Measurements from ENCODE around the gene ZNF473. TPM values are rescaled to one million over a fixed set of nuclear protein-coding genes. Genes with fewer than 3 reads are reported as not detected.

Gene ZNF473
- 1 to 10 TPM; 8.8 to 9.2 TPM for total RNA-seq

DNA sequence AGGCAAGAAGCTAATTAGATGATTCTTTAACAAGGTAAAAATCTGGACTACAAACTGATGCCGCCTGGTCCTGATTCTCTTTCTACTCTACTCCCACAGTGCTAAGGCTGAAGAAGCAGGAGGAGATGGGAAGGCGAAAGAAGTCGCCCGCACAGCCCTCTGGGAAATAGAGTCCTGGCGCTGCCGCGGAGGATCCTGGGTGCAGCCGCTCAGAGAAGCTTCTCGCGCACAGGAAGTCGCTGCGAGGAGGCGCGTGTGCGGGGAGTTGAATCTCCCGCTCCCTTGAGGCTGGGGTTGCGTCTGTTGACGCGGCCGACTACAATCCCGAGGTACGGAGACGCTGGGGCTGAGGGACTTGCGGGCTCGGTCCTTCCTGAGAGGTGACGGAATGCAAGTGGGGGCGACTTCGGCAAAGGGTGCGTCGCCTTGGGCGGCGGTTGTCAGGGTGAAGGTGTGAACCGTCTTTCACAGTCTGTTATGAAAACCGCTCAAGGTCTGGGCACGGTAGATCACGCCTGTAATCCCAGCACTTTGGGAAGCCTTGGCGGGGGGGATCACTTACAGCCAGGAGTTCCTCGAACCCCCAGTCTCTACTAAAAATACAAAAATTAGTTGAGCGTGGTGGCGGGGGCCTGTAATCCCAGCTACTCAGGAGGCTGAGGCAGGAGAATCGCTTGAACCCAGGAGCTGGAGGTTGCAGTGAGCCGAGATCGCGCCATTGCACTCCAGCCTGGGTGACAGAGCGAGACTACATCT is at the start of gene ZNF473:
ZNF473 (plus strand) TSS at position 212 of the 756 bp plus-strand sequence. CDS start 5,078 bp downstream, outside the sequence.
- ChIA-PET CTCF (interaction anchor here (0.7 to 1.6 kb wide), 4 partner anchors 20 to 96 kb away, joined by 3 to 4 read pairs (median 3); no protein-coding TSS in a partner anchor), POLR2A (interaction anchor here (1.0 to 1.3 kb wide), 2 partner anchors 9 to 96 kb away, joined by 3 to 6 read pairs; no protein-coding TSS in a partner anchor)

DNA sequence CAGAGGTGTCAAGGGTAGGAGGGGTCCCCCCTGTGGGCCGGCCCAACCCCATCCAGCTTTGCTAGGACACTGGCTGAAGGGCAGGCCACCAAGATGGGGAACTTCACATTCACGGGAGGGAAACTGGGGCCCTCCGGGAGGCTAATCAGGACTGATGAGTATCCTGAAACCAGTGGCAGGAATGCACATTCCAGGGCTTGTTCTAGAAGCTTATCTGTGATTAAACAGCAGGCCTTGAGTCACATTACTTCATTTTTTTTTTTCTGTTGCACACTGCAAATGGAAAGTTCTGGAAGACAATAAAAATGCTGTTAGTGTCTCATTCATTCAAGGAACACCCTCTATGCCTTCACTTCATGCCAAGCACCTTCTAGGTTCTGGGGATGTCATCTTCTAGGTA is 49.3 kb upstream of the ZNF473 start:
- ChIA-PET POLR2A (no interaction called here), CTCF (interaction anchor here (1.2 kb wide), 1 partner anchor 9 kb away, joined by 3 read pairs; no protein-coding TSS in a partner anchor)

DNA sequence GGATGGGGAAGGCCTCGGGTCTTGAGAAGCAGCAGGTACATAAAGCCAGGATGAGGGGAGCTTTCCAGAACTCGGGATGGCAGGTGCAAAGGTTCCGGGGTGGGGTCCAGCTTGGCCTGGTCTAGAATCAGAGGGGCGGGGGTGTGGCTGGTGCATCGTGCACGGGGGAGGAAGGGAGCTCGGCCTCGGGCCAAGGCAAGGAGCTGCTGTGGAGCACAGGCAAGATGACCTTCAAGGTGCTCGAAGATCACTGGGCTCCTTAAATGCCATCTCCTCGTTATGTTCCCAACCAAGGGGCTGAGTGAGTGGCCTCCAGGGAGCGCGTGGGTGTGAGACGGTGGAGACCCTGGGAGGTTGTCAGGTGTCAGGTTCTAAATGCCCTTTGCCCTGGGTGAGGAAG is 48.7 kb upstream of the ZNF473 start:
- POLR2A ChIA-PET: no interaction called here
- CTCF ChIA-PET: no interaction called here

DNA sequence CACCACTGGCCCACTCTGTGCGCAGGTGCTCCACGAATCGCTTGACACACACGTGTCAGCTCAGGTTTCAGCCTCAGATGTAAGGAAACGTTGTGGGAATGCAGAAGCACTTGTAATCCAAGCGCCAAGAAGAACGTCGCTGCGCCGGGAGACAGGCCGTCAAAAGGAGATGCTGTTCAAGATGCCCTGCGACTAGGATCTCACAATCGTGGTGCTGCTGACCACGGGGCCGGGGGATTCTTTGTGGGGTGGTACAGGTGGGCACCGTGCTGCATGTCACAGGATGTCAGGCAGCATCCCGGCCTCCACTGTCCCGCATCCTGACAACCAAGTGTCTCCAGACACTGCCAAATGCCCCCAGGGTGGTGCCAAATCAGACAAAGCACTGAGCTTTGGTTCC is 47.9 kb upstream of the ZNF473 start:
- CTCF ChIA-PET: no interaction called here
- POLR2A ChIA-PET: no interaction called here

DNA sequence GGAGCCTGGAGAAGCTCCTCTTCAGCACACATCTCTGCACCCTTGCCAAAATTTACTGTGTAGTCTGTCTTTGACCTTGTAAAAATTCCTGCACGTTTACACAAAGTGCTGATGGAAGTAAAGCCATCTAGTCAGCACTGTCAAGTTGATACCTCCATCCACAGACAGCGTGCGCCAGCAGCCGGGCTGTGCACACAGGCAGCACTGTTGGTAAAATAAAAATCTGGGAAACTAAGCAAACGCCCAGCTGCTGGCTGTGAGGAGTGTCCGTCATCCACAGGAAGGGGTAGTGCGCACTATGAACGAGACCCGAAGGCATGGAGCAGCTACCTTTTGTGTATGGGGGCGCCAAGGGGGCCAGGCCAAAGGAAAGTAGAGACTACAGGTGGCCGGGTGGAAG is 47.5 kb upstream of the ZNF473 start:
- CTCF ChIA-PET: no interaction called here
- POLR2A ChIA-PET: no interaction called here

DNA sequence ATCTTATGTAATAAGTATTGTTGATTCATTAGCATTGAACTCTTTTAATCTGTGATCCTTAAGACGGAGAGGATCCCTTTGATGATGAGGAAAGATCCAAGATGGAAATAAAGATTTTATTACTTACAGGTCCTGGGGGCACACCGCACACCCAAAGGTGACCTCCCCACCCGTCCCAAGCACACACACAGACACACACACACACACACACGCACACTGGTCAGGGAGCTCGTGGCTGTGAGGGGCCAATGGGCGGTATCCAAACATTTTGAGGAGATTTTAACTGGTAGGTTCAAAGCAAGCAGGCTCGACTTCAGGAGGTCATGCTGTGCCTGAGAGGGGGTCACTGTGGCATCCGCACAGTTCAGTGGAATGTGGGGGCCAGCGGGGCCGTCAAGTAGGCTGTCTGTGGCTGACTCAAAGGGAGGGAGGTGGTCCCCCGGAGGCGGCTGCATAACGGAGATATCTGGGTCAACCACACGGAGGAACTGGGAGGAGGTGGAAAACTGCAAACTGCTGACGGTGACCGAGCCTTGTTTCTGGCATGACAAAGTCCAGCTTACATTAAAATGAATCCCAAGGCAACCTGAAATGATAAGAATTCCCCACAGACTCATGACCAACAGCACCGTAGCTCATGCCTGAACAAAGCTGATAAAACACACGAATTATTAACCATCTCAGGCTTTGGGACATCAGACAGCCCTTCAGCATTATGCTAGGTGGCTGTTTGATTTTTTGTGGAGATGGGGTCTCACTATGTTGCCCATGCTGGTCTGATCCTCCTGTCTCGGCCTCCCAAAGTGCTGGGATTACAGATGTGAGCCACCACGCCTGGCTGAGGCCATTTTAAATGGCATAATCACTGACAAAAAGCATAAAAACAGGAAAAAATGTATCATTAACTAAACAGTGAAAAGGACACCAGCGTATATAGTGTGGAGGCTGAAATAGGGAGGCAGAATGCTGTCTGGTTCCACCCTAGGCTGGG is 43.9 kb upstream of the ZNF473 start:
- CTCF ChIA-PET: interaction anchor here (0.8 to 3.9 kb wide), 4 partner anchors 11 to 44 kb away, joined by 3 to 27 read pairs (median 4); no protein-coding TSS in a partner anchor
- POLR2A ChIA-PET: no interaction called here

DNA sequence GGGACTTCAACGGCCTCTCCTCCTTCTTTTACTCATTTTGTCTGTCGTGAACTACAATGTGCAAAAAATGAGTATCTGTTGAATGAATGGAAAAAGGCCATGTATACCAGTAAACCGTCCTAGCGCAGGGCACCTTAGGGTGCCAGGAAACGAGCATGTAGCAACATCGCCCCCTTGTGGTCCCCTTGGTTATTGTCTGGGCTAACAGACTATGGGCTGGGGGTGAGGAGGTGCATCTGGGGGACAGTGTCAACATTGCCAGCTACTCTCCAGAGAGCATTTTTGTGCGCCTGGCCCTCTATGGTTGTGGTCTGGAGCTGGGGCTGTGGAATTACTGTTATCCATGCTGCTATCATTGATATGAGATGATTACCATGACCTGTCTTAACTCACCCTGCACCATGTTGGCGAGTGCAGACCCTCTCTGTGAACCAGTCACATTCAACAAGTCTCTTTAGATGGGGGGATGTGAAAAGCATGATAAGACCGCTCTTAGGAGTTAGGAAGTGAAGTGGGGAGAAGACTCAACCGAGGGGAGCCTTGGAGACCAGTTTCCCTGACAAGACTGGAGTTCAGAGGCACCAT is 42.1 kb upstream of the ZNF473 start:
- CTCF ChIA-PET: interaction anchor here (0.6 to 3.9 kb wide), 7 partner anchors 9 to 56 kb away, joined by 3 to 27 read pairs (median 4); no protein-coding TSS in a partner anchor
- POLR2A ChIA-PET: no interaction called here

DNA sequence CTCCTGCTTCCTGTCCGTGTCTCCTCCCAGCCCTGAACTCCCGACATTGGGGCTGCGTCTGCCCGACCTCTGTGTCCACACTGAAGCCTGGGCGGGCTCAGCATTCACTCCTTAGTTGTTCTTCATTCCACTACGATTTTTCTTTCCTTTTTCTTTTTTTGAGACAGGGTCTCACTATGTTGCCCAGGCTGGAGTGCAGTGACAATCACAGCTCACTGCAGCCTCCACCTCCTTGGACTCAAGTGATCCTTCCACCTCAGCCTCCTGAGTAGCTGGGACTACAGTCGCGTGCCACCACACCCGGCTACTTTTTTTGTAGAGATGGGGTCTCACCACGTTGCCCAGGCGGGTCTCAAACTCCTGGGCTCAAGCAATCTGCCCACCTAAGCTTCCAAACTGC is 41.3 kb upstream of the ZNF473 start:
- ChIA-PET POLR2A (interaction anchor here (1.3 kb wide), 1 partner anchor 56 kb away, joined by 4 read pairs; the partner anchor contains the start of gene ATF5), CTCF (interaction anchor here (0.6 to 3.9 kb wide), 3 partner anchors 42 to 57 kb away, joined by 3 to 27 read pairs (median 4); no protein-coding TSS in a partner anchor)

DNA sequence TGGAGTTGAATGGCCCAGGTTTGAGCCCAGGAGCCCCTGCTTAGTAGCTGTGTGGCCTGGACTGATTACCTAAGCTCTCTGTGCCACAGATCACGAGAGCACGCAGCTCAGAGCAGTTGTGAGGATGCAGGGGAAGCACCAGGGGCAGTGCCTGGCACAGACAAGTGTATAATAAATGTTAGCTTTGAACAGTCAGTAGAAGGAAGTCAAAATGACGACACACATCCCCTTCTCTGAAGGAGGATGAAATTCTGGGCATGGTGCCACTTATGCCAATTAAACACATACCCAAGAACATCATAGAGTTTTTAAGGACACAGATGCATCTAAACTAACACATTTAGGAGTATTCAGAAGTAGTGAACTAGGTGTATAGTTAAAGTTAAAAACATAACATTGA is 39.9 kb upstream of the ZNF473 start:
- CTCF ChIA-PET: interaction anchor here (0.7 to 3.9 kb wide), 5 partner anchors 10 to 136 kb away, joined by 3 to 27 read pairs (median 3); no protein-coding TSS in a partner anchor
- POLR2A ChIA-PET: no interaction called here

DNA sequence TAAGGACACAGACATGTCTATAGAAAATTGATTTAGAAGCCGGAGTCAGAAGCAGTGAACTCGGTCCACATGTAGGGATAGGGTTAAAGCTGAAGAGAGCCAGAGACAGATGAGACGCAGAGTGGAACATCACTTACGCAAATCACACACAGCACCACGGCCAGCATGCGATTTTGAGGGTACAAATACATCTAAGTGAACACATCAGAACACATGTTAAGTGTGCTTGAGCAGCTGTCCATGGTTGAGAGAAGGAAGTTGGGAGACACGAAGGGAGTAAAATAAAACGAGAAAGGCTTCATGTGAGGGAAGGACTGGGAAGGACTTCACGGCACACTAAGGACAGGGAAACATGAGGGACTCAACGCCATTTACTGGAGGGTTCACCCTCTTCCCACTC is 39.5 kb upstream of the ZNF473 start:
- ChIA-PET CTCF (interaction anchor here (0.7 to 3.9 kb wide), 3 partner anchors 33 to 136 kb away, joined by 3 to 27 read pairs (median 3); no protein-coding TSS in a partner anchor), POLR2A (no interaction called here)

DNA sequence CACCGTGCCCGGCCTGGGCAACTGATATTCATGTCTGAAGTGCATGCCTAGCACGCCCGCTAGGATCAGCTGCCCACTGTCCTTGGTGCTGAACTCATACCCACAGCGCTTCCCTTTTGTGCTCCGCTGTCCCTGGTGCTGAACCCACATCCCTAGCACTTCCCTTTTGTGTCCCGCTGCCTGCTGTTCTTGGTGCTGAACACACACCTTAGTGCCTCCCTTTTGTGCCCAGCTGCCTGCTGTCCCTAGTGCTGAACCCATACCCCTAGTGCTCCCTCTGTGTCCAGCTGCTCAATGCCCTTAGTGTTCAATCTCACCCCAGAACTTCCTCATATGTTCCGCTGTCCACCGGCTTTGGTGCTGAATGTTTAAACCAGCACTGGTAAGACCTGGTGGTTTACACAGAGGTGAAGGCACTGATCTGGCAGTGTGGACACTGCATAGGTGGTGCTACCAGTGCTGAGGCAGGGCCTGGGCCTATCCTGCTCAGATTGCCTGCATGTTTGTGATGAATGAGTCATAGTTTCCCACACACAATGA is 38.6 kb upstream of the ZNF473 start:
- ChIA-PET CTCF (interaction anchor here (0.5 to 1.6 kb wide), 5 partner anchors 17 to 292 kb away, joined by 3 to 5 read pairs (median 3); no protein-coding TSS in a partner anchor), POLR2A (interaction anchor here (0.5 to 0.7 kb wide), 3 partner anchors 58 to 178 kb away, joined by 3 to 5 read pairs (median 4); no protein-coding TSS in a partner anchor)

DNA sequence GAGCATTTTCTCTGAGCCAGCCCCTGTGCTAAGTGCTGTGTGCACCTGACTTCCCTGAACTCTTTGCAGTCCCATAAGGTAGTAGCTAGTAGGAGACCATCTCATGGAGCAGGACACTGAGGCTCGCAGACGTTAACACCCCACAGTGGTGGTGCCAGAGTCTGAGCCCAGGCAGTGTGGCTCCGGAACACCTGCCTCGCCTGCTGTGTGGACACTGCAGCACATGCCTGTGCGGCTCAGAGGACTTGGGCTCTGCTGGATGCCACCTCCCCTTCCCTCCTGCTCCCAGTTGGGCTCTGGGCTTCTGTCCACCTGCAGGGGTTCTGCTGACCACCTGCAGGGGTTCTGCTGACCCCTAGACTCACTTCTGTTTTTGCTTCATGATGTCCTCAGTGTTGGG is 37.8 kb upstream of the ZNF473 start:
- CTCF ChIA-PET: interaction anchor here (0.5 to 1.6 kb wide), 3 partner anchors 16 to 22 kb away, joined by 3 to 5 read pairs (median 3); no protein-coding TSS in a partner anchor
- POLR2A ChIA-PET: interaction anchor here (0.5 to 0.7 kb wide), 4 partner anchors 31 to 179 kb away, joined by 3 to 5 read pairs (median 4); no protein-coding TSS in a partner anchor

DNA sequence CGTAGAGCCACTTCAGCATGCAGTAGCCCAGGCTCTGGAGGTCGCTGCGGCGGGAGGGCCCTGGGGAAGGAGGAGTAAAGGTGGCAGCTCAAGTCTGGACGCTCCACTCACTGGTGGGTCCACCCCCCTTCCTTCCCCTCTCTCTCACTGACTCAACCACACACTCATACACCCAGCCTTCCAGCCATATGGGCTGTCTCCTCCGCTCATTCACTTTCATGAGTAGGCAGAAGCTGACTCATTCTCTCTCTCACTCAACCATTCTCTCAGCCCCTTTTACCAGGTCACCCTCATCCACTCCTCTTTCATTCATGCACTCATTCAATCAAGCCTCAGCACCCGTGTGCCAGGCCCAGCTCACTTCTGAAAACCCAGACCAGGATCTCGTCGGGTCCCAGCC is 37.4 kb upstream of the ZNF473 start:
- ChIA-PET POLR2A (interaction anchor here (0.5 to 0.6 kb wide), 2 partner anchors 31 to 51 kb away, joined by 3 to 4 read pairs; no protein-coding TSS in a partner anchor), CTCF (interaction anchor here (1.6 kb wide), 1 partner anchor 15 kb away, joined by 5 read pairs; no protein-coding TSS in a partner anchor)

DNA sequence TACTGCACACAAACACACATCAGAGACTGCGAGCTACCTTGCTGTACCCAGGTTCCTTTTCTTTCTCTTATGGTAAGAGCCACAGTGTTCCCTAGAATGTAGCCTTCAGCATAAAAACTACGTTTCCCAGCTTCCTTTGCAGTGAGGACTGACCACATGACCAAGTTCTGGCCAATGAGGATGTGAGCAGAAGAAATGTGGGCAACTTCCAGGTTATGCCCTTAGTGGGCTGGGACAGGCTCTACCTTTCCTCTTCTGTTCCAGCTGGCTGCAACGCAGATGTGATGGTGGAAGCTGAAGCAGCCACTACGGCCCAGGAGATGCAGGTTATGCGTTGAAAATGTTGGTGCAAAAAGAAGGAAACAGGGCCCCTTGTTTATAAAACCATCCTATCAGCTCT is 28.1 kb upstream of the ZNF473 start:
- CTCF ChIA-PET: interaction anchor here (0.7 kb wide), 1 partner anchor 1745 kb away, joined by 3 read pairs; no protein-coding TSS in a partner anchor

DNA sequence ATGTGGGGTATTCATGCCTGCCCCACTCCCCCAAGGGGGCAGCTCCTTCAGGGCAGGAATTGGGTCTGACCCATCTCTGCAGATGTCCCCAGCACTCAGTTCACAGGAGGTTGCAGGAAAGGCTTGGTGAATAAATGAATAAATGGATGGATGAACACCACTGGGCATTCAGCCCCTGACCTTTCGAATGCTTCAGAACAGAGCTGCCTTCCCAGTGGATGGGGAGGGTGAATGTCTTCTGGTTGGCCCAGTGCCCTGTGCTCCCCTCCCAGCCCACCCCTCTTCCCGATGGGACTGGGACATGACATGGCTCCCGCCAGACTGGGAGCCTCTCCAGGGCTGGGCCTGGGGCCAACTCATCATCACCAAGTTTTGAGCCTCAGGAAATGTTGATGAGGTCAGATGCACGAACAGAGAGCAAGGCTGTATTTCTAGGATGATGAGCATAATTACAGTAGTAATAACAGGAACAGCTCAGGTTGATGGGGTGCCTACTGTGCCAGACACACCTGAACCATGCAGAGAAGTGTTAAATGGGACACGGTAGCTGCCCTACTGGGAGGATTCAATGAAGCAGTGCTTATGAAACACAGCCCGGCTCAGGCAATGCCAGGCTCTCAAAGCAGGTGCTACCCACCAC is 26.3 kb upstream of the ZNF473 start:
- ChIA-PET CTCF (interaction anchor here (0.6 kb wide), 1 partner anchor 1246 kb away, joined by 3 read pairs; no protein-coding TSS in a partner anchor), POLR2A (no interaction called here)

More for the DNA sequence above, 28.1 kb upstream of the ZNF473 start:
- POLR2A ChIA-PET: no interaction called here

DNA sequence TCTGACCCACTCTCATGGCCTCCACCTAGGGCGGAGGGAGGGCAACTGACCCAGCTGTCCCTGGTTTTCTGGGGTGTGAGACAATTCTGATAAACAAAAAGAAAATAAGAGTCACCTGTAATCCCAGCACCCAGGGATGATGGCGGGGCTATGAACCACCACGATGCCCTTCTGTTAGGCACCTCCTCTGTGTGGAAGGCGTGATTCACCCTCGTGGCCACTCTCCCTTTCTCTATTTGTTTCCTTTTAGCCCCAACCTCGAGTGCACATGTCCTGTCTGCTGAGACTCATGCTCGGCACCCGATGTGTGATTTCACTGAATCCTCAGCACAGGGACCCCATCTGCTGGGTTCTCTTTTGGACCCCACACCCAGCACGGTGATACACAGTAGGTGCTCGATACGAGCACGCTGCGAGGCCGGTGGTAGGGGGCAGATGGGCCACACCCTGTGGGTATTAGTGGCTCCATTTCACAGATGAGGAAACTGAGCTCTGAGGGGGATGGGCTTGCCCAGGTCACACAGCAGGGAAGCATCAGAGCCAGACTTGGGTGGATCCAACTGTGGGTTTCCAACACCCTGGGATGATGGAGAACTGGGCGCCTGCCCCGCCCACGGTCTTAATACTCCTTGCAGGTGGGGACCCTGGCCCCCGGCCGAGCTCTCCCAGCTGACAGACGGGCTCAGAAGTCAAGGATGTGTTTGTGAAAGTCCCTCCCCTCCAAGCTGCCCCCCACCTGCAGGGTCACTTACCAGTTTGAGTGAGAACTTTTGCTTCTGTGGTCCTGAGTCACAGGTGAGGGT is 25.6 kb upstream of the ZNF473 start:
- CTCF ChIA-PET: no interaction called here
- POLR2A ChIA-PET: no interaction called here

DNA sequence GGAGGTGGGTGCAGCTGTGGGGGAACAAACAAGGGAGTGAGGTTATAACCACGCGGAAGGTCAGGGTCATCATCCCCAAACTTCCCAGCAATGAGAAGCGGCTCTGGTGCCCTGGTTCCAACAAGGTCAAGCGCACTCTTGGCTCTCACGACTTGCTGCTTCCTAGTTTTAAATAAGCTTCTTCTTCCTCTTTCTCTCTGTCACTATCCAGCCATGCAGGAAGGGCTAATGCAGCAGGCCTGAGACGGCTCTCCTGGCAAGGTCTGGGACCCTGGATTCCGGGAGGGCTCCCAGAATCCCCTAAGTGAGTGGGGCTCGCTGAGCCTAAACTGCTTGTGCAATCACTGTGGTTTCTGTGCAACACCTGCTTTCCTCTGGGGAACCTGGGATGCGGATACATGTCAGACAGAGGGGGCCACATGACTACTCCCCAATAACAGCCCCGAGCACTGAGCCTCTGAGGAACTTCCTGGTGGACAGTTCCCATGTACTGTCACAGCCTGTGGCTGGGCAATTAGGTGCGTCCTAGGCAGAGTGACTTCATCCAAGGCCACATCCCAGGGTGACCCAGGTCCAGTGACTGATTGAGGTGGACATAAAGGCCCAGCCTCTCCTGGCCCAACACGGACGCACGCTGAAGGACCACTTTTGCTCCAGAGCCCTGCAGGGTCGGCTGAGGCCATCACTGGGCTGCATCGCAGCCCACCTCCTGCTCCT is 24.8 kb upstream of the ZNF473 start:
- ChIA-PET CTCF (no interaction called here), POLR2A (no interaction called here)
